ENCODE results near the gene BUB1.
"Not testable (repeated sequence)": the region's sequence is repeated elsewhere in the genome, so short reads cannot be mapped to it uniquely, and the experiment has no call there.

The BUB1 gene

GRCh38 chr2:110691612-110692258 lies 13.9 kb upstream of the BUB1 start:
- in situ Hi-C loops (cut with HindIII; ENCODE audit: low sequenced_read_pairs): no loop called here

- in situ Hi-C loops (cut with HindIII; ENCODE audit: low sequenced_read_pairs): no loop called here
Observed at GRCh38 chr2:110690083-110690965, 12.5 kb upstream of the BUB1 start.

- in situ Hi-C loops (cut with HindIII; ENCODE audit: low sequenced_read_pairs): no loop called here
Observed at GRCh38 chr2:110688594-110689091, 10.8 kb upstream of the BUB1 start.

GRCh38 chr2:110687775-110688484 lies 10.1 kb upstream of the BUB1 start:
- in situ Hi-C loops (cut with HindIII; ENCODE audit: low sequenced_read_pairs): not testable (repeated sequence)

GRCh38 chr2:110682872-110683271 lies 5.0 kb upstream of the BUB1 start:
- in situ Hi-C loops (cut with HindIII; ENCODE audit: low sequenced_read_pairs): no loop called here

GRCh38 chr2:110682267-110682666 lies 4.4 kb upstream of the BUB1 start:
- in situ Hi-C loops (cut with HindIII; ENCODE audit: low sequenced_read_pairs): no loop called here

GRCh38 chr2:110680709-110681108 lies 2.8 kb upstream of the BUB1 start:
- in situ Hi-C loops (cut with HindIII; ENCODE audit: low sequenced_read_pairs): no loop called here

GRCh38 chr2:110679865-110680264 lies 2.0 kb upstream of the BUB1 start:
- in situ Hi-C loops (cut with HindIII; ENCODE audit: low sequenced_read_pairs): no loop called here

GRCh38 chr2:110679337-110679707 lies 1.5 kb upstream of the BUB1 start:
- in situ Hi-C loops (cut with HindIII; ENCODE audit: low sequenced_read_pairs): no loop called here

- in situ Hi-C loops (cut with HindIII; ENCODE audit: low sequenced_read_pairs): no loop called here
Observed at GRCh38 chr2:110678457-110679336, 834 bp upstream of the BUB1 start.

GRCh38 chr2:110677080-110677479 lies 783 bp downstream of the BUB1 start:
- in situ Hi-C loops (cut with HindIII; ENCODE audit: low sequenced_read_pairs): no loop called here

GRCh38 chr2:110675679-110676078 lies 2.2 kb downstream of the BUB1 start:
- in situ Hi-C loops (cut with HindIII; ENCODE audit: low sequenced_read_pairs): no loop called here

GRCh38 chr2:110674620-110675555 lies 3.0 kb downstream of the BUB1 start:
- in situ Hi-C loops (cut with HindIII; ENCODE audit: low sequenced_read_pairs): loop anchor here (5.0 kb wide), 2 partner anchors 38 to 82 kb away; no protein-coding TSS in a partner anchor

GRCh38 chr2:110673201-110673600 lies 4.7 kb downstream of the BUB1 start:
- in situ Hi-C loops (cut with HindIII; ENCODE audit: low sequenced_read_pairs): loop anchor here (5.0 kb wide), 2 partner anchors 36 to 84 kb away; no protein-coding TSS in a partner anchor

- in situ Hi-C loops (cut with HindIII; ENCODE audit: low sequenced_read_pairs): loop anchor here (5.0 kb wide), 2 partner anchors 34 to 86 kb away; no protein-coding TSS in a partner anchor
Observed at GRCh38 chr2:110670826-110671225, 7.0 kb downstream of the BUB1 start.

- in situ Hi-C loops (cut with HindIII; ENCODE audit: low sequenced_read_pairs): no loop called here
Observed at GRCh38 chr2:110669079-110669478, 8.8 kb downstream of the BUB1 start.

- in situ Hi-C loops (cut with HindIII; ENCODE audit: low sequenced_read_pairs): no loop called here
Observed at GRCh38 chr2:110667071-110667470, 10.8 kb downstream of the BUB1 start.

- in situ Hi-C loops (cut with HindIII; ENCODE audit: low sequenced_read_pairs): no loop called here
Observed at GRCh38 chr2:110664135-110664534, 13.7 kb downstream of the BUB1 start.

GRCh38 chr2:110662560-110662959 lies 15.3 kb downstream of the BUB1 start:
- in situ Hi-C loops (cut with HindIII; ENCODE audit: low sequenced_read_pairs): no loop called here
